RPMI8226 (cell line): ENCODE results near the gene SEMA3B.
"Not testable (repeated sequence)": the region's sequence is repeated elsewhere in the genome, so short reads cannot be mapped to it uniquely, and the experiment has no call there.

ENCODE experiments used
- DNase-seq: peaks from one replicate; pipeline ENCODE4 v3.0.0-alpha.2; 2015

SEMA3B gene

GRCh38 chr3:50268703-50269451, at the start of gene SEMA3B:
Gene SEMA3B (plus strand): TSS chr3:50269147. CDS start chr3:50269241, 94 bp downstream.
- no peak for DNase-seq

DNA sequence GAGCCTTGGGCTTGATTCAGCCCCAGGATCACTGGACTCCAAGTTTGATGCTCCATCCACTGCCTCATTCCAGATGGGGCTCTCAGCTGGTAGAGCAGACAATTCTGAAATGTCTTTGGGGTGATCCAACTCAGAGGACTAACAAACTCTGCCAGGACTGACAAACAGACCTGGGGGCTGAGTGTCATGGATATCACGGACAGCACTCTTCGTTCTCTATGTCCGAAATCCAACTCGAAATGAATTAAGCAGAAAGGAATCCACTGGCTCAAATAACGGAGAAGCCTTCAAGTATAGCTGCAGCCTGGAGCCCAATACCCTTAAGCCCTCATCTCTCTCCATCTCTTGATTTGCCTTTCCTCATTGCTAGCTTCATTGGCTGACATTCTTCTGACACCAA, 49.7 kb upstream of the SEMA3B start:
- no peak for DNase-seq

- no peak for DNase-seq
These were observed 48.8 kb upstream of the SEMA3B start for GRCh38 chr3:50220109-50220508.

GRCh38 chr3:50221051-50221410, 47.9 kb upstream of the SEMA3B start:
- DNase-seq, result no peak

- DNase-seq, result no peak
These were observed 47.4 kb upstream of the SEMA3B start for GRCh38 chr3:50221411-50222168.

- no peak for DNase-seq
These were observed 46.8 kb upstream of the SEMA3B start for GRCh38 chr3:50222169-50222528.

GRCh38 chr3:50224639-50225038, 44.3 kb upstream of the SEMA3B start:
- no peak for DNase-seq

- DNase-seq, result peak; percentile 58
These were observed 42.0 kb upstream of the SEMA3B start for GRCh38 chr3:50226888-50227389.

GRCh38 chr3:50227390-50228183, 41.4 kb upstream of the SEMA3B start:
- peak; percentile 98 for DNase-seq

DNA sequence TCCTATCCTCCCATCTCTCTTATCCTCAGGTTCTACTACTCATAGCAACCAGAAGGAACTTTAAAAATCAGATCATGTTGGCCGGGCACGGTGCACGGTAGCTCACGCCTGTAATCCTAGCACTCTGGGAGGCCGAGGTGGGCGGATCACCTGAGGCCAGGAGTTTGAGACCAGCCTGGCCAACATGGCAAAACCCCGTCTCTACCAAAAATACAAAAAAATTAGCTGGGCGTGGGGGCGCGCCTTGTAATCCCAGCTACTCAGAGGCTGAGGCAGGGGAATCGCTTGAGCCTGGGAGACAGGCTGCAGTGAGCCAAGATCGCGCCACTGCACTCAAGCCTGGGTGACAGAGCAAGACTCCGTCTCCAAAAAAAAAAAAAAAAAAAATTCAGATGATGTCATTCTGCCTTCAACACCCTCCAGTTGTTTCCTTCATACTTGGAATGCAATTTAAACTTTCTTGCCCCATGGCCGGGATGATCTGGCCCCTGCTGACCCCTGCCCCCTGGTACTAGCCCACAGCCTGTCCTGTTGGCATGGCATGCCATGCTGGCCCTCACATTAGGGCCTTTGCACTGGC, 40.7 kb upstream of the SEMA3B start:
- DNase-seq, result not testable (repeated sequence)

GRCh38 chr3:50229490-50229889, 39.5 kb upstream of the SEMA3B start:
- no peak for DNase-seq

DNA sequence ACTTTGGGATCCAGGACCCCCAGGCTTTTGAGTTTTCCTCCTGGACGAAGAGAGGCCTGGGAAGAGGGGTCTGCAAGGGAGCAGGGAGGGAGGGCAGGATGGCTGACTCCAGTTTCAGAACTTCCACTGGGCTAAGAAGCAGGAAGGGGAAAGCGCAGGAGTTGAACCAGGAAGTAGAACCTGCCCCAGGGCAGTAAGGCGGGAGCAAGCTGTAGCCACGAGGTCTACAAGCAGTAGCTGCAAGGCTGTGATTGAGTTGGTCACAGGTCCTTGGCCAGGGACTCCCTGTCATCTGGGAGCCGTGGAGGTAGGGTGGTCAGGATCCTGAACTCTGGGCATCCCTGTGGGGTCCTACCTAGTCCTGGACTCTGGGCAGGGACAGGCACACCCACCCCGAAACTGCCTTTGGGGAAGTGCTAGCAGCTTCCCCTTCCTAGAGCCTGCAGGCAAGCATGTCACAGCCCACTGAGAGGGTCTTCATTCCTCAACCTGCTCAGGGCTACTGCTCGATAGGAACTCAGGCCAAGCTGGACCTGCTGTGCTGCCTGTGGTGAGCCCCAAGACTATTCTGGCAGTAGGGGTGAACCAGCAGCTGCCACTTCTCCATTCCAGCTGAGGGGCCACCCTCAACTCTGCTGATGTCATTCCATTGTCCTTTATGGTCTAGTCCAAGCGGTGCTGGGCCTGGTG, 38.7 kb upstream of the SEMA3B start:
- DNase-seq, result no peak

DNA sequence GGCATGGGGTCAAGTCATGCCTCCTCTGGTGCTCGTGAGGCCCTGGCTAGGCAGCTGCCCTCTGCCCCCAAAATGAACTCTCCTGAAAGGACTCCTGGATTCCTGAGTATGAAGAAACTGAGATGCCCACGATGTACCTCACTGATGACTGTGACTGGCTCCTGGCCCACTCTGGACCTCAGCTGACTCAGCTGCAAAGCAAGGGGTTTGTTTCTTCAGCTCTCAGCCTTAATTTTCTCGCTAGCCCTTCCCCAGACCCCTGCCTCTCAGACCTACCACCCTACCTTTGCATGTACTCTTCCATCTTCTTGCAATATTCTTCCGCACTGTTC, 38.2 kb upstream of the SEMA3B start:
- DNase-seq, result no peak

DNA sequence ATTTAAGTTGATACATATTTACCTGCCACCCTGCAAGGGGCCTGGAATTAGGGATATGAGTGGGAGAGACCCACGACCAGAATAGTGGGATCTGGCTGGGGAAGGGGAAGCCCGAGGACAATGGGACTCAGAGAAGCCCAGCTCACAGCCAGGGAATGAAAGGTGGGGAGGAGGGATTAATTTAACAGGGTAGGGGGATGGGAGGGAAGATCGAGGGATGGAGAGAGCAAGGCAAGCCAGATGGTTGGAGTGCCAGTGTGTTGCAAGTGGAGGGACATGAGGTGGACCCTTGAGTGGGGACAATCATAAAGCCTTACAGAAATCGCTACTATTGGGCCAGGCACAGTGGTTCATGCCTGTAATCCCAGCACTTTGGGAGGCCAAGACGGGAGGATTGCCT, 37.4 kb upstream of the SEMA3B start:
- DNase-seq, result no peak

DNA sequence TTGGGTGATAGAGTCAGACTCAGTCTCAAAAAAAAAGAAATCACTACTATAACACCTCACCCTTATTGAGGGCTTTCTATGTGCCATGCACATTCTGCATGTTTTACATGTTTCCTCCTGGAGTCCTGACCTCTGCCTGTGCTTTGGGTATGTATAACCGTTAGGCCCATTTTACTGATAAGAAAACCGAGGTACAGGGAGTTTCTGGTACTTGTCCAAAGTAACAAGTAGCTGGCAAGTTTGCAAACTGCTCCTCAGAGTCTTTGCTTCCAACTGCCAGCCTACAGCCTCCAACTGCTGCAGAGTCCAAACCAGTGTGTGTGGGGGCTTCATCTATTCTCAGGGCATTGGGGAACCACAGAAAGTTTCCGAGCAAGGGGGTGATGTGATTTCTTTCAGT, 36.6 kb upstream of the SEMA3B start:
- DNase-seq, result no peak

GRCh38 chr3:50233176-50233575, 35.8 kb upstream of the SEMA3B start:
- no peak for DNase-seq

GRCh38 chr3:50235716-50236483, 33.0 kb upstream of the SEMA3B start, which contains the start of gene GNAI2:
Gene GNAI2 (plus strand): TSS chr3:50236204. CDS start chr3:50236336, 132 bp downstream.
- DNase-seq, result peak; percentile 99

GRCh38 chr3:50236484-50237132, 32.3 kb upstream of the SEMA3B start:
- DNase-seq, result no peak

DNA sequence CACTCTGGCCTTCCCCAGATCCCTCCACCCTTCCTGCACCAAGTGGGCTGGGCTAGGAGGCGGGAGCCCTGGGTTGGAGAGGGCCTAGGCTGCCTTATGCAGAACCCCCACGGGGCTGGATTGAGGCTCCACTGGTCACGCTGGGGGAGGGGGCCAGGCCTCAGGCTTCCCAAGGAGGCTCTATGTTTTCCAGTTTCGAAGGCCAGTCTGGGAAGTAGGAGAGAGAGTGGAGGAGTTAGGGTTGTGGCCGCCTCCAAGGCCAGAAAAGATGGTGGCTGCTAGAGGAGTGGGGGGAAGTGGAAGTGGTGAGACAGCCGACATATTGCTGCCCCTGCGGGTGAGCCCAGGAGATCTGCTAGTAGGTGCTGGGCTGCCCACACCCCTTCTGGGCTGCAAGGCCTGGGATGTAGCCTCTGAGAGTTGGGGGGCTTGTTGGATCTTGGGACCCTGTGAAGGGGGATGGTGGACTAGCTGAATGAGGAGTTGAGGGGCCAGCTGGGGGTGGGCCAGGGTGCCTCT, 31.8 kb upstream of the SEMA3B start:
- DNase-seq, result peak; percentile 35

GRCh38 chr3:50237754-50238548, 31.0 kb upstream of the SEMA3B start:
- peak; percentile 92 for DNase-seq
